ENCODE results near the gene ZDHHC1.

Gene ZDHHC1

GRCh38 chr16:67392301-67393059 is 23.8 kb downstream of the ZDHHC1 start:
- no peak for TF ChIP-seq CTCF (IDR thresholded peaks at IDR 0.05; ENCODE audit: insufficient read depth, missing control alignments)
- FAIRE-seq (no peak), DNase-seq (ENCODE audit: insufficient read length, low spot score) (no peak)

GRCh38 chr16:67391424-67392300 is 24.6 kb downstream of the ZDHHC1 start:
- no peak for DNase-seq (ENCODE audit: insufficient read length, low spot score)
- TF ChIP-seq CTCF (IDR thresholded peaks at IDR 0.05; ENCODE audit: insufficient read depth, missing control alignments), result no peak
- no peak for FAIRE-seq

GRCh38 chr16:67390816-67391423 is 25.4 kb downstream of the ZDHHC1 start:
- FAIRE-seq (no peak), DNase-seq (ENCODE audit: insufficient read length, low spot score) (no peak)
- no peak for TF ChIP-seq CTCF (IDR thresholded peaks at IDR 0.05; ENCODE audit: insufficient read depth, missing control alignments)

GRCh38 chr16:67389911-67390815 is 26.1 kb downstream of the ZDHHC1 start:
- DNase-seq (ENCODE audit: insufficient read length, low spot score), result no peak
- TF ChIP-seq CTCF (IDR thresholded peaks at IDR 0.05; ENCODE audit: insufficient read depth, missing control alignments), result no peak

GRCh38 chr16:67388591-67388990 is 27.7 kb downstream of the ZDHHC1 start:
- DNase-seq (ENCODE audit: insufficient read length, low spot score) (no peak), FAIRE-seq (no peak)
- no peak for TF ChIP-seq CTCF (IDR thresholded peaks at IDR 0.05; ENCODE audit: insufficient read depth, missing control alignments)

More at GRCh38 chr16:67389911-67390815, 26.1 kb downstream of the ZDHHC1 start:
- no peak for FAIRE-seq

- FAIRE-seq (no peak), DNase-seq (ENCODE audit: insufficient read length, low spot score) (no peak)
- no peak for TF ChIP-seq CTCF (IDR thresholded peaks at IDR 0.05; ENCODE audit: insufficient read depth, missing control alignments)
Measured at GRCh38 chr16:67388191-67388590, 28.1 kb downstream of the ZDHHC1 start.
